ENCODE data around the gene IFIT1. TPM values are rescaled to one million over a fixed set of nuclear protein-coding genes. Genes with fewer than 3 reads are reported as not detected.

IFIT1 gene
- polyA plus RNA-seq (96.9 to 140 TPM (median 112 TPM) in 3 replicates), polyA minus RNA-seq (3.9 to 61.5 TPM (median 32.3 TPM) in 3 replicates)
- 0.51 TPM for polyA plus RNA-seq (2011; ENCODE audit: low read depth)
- polyA plus RNA-seq (2011; cell fraction: cytosol; rRNA removed) = 47.7 and 95.1 TPM in 2 replicates
- polyA plus RNA-seq (2011; cell fraction: nucleus; rRNA removed) = 73.5 and 102 TPM in 2 replicates
- 1.6 and 83.3 TPM in 2 replicates for polyA plus RNA-seq (2012; ENCODE audit: low replicate concordance)
- polyA minus RNA-seq (2011; cell fraction: cytosol; rRNA and poly(A)+ RNA removed) = 20.1 TPM
- polyA minus RNA-seq (2011; cell fraction: nucleus; rRNA and poly(A)+ RNA removed) = 25.6 and 37.2 TPM in 2 replicates

GRCh38 chr10:89391907-89392756, at the start of gene IFIT1:
TSS of gene IFIT1 (plus strand) at chr10:89392623. CDS start at chr10:89392713, 90 bp downstream.
- Histone ChIP-seq H2AFZ (ENCODE audit: control insufficient read depth, low read length) (peak within 1 kb of the TSS; percentile 94), H3K9me1 (ENCODE audit: control insufficient read depth, extremely low read depth, insufficient read depth, low read length) (no peaks in the 10 kb centered on the region), H3K27me3 (ENCODE audit: control insufficient read depth, extremely low read depth, insufficient read depth, low read length) (no peaks in the 10 kb centered on the region), H3K9ac (ENCODE audit: control insufficient read depth, extremely low read depth, insufficient read depth, low read length) (peak within 1 kb of the TSS; percentile 67), H3K27ac (ENCODE audit: control insufficient read depth, insufficient read depth, low read length) (peak within 1 kb of the TSS; percentile 60), H3K79me2 (ENCODE audit: control insufficient read depth, insufficient read depth, low read length) (peaks cover 16% of the 10 kb centered on the region), H4K20me1 (ENCODE audit: control insufficient read depth, extremely low read depth, insufficient read depth, low read length) (no peaks in the 10 kb centered on the region), H3K9me3 (ENCODE audit: control insufficient read depth, low read depth, low read length) (no peaks in the 10 kb centered on the region), H3K36me3 (ENCODE audit: control insufficient read depth in 2 of 2, extremely low read depth in 1 of 2, insufficient read depth in 2 of 2, low read length in 2 of 2) (no peaks in the 10 kb centered on the region), H3K4me2 (ENCODE audit: control insufficient read depth, extremely low read depth, insufficient read depth, low read depth, low read length) (peak within 1 kb of the TSS; percentile 68), H3K4me1 (ENCODE audit: control insufficient read depth, extremely low read depth, insufficient read depth, low read length) (peaks cover 14% of the 10 kb centered on the region), H3K4me3 (ENCODE audit: control insufficient read depth in 2 of 3, extremely low read depth in 1 of 3, insufficient read depth in 2 of 3, low read depth in 1 of 3, low read length in 3 of 3) (peak within 1 kb of the TSS; percentile 50 to 88 (median 84))
- DNase-seq (ENCODE audit: low read depth, low spot score) (peak; percentile 81), FAIRE-seq (peak; percentile 90)
- dilution Hi-C loops (cut with MboI; ENCODE audit: extremely low pct_ligation_motif_present, low sequenced_read_pairs) = no loop called here
- no peak for TF ChIP-seq CTCF (optimal IDR thresholded peaks at IDR 0.05 in 1 of 3, IDR thresholded peaks at IDR 0.05 in 1 of 3, conservative IDR thresholded peaks at IDR 0.05 in 1 of 3; ENCODE audit: extremely low read depth in 1 of 3, insufficient read depth in 2 of 3, low read length in 3 of 3)
- TF ChIP-seq EZH2 (IDR thresholded peaks at IDR 0.05; ENCODE audit: low read length) = no peak

DNA sequence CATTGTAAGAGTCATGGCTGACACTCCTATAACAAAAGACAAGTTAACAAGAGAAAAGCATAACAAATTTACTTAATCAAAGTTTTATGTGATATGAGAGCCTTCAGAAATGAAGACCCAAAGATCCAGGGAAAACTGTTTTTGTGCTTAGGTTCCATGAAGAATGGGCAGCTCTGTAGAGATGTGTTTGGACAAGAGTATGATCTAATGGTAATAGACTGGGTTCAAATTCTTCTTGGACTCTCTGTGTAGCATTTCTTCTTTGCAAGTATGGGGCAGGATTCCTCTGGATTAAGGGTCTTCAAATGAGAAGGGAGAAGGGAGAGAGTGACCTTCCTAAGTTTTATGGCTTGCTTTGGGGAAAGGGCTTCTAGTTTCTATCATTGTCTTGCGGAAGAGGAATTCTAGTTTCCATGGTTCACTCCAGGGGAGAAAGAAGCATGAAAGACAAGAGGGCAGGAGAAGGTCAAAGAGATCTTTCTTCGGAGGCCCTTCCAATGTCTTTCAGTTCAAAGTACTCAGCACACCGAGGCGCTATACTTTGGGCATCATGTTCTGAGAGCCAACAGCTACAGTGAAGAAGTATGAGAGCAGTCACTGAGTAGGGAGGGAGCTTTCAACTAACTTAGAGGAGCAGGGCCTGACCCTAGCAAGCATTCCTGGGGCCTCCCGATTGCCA, 49.2 kb upstream of the IFIT1 start:
- no peak overlapping the region for H3K4me2 ChIP-seq (ENCODE audit: control insufficient read depth, extremely low read depth, insufficient read depth, low read depth, low read length)
- H3K4me1 ChIP-seq (ENCODE audit: control insufficient read depth, extremely low read depth, insufficient read depth, low read length) = peaks cover 6% of the 10 kb centered on the region

More for the DNA sequence above, 49.2 kb upstream of the IFIT1 start:
- H3K36me3 ChIP-seq (ENCODE audit: control insufficient read depth in 2 of 2, extremely low read depth in 1 of 2, insufficient read depth in 2 of 2, low read length in 2 of 2) = peaks cover 0 to 7% of the 10 kb centered on the region in 2 experiments
- FAIRE-seq = no peak
- dilution Hi-C loops (cut with MboI; ENCODE audit: extremely low pct_ligation_motif_present, low sequenced_read_pairs) = no loop called here
- DNase-seq (ENCODE audit: low read depth, low spot score) = no peak
- no peak for TF ChIP-seq CTCF (optimal IDR thresholded peaks at IDR 0.05 in 1 of 3, IDR thresholded peaks at IDR 0.05 in 1 of 3, conservative IDR thresholded peaks at IDR 0.05 in 1 of 3; ENCODE audit: extremely low read depth in 1 of 3, insufficient read depth in 2 of 3, low read length in 3 of 3)
- no peak for TF ChIP-seq EZH2 (IDR thresholded peaks at IDR 0.05; ENCODE audit: low read length)
- no peaks in the 10 kb centered on the region for H4K20me1 ChIP-seq (ENCODE audit: control insufficient read depth, extremely low read depth, insufficient read depth, low read length)
- no peak overlapping the region for H3K4me3 ChIP-seq (ENCODE audit: control insufficient read depth in 2 of 3, extremely low read depth in 1 of 3, insufficient read depth in 2 of 3, low read depth in 1 of 3, low read length in 3 of 3)
- H3K9ac ChIP-seq (ENCODE audit: control insufficient read depth, extremely low read depth, insufficient read depth, low read length) = no peak overlapping the region
- H3K27ac ChIP-seq (ENCODE audit: control insufficient read depth, insufficient read depth, low read length) = no peak overlapping the region
- no peaks in the 10 kb centered on the region for H3K79me2 ChIP-seq (ENCODE audit: control insufficient read depth, insufficient read depth, low read length)
- no peaks in the 10 kb centered on the region for H3K9me1 ChIP-seq (ENCODE audit: control insufficient read depth, extremely low read depth, insufficient read depth, low read length)
- no peaks in the 10 kb centered on the region for H3K9me3 ChIP-seq (ENCODE audit: control insufficient read depth, low read depth, low read length)
- H2AFZ ChIP-seq (ENCODE audit: control insufficient read depth, low read length) = no peak overlapping the region
- no peaks in the 10 kb centered on the region for H3K27me3 ChIP-seq (ENCODE audit: control insufficient read depth, extremely low read depth, insufficient read depth, low read length)
